Epithelial cell of prostate (primary cell): Measurements from ENCODE around the gene MR1.

Experiments
- DNase-seq: peaks from one replicate; pipeline ENCODE4 v3.0.0-alpha.2; 2011; ENCODE audit warnings: low read depth, low spot score
- H3K27ac ChIP-seq: fragments of 450-650 bp; 2 replicates; pipeline ENCODE4 v1.5.1; 2017; ENCODE audit warnings: mild to moderate bottlenecking

Gene MR1

GRCh38 chr1:181104042-181104789 is 70.4 kb downstream of the MR1 start:
- DNase-seq: no peak

GRCh38 chr1:181104790-181105133 is 71.0 kb downstream of the MR1 start:
- DNase-seq: no peak

More at GRCh38 chr1:181104042-181104789, 70.4 kb downstream of the MR1 start:
- peak overlapping the region; percentile 92 for H3K27ac ChIP-seq

GRCh38 chr1:181105134-181106021 is 71.6 kb downstream of the MR1 start:
- H3K27ac ChIP-seq: peak overlapping the region; percentile 92
- DNase-seq: no peak

More at GRCh38 chr1:181104790-181105133, 71.0 kb downstream of the MR1 start:
- peak overlapping the region; percentile 92 for H3K27ac ChIP-seq

GRCh38 chr1:181106022-181106312 is 72.2 kb downstream of the MR1 start:
- no peak overlapping the region for H3K27ac ChIP-seq
- no peak for DNase-seq

GRCh38 chr1:181106479-181106878 is 72.7 kb downstream of the MR1 start:
- H3K27ac ChIP-seq: no peak overlapping the region
- no peak for DNase-seq

- no peak for DNase-seq
- H3K27ac ChIP-seq: no peak overlapping the region
These were observed 73.9 kb downstream of the MR1 start for GRCh38 chr1:181107711-181108110.

- DNase-seq: no peak
These were observed 74.6 kb downstream of the MR1 start for GRCh38 chr1:181108304-181108867.

GRCh38 chr1:181110013-181110412 is 76.2 kb downstream of the MR1 start:
- H3K27ac ChIP-seq: no peak overlapping the region
- no peak for DNase-seq

More at GRCh38 chr1:181108304-181108867, 74.6 kb downstream of the MR1 start:
- no peak overlapping the region for H3K27ac ChIP-seq
